ENCODE data around the gene MARCO.

Gene MARCO

GRCh38 chr2:118980573-118980972 is 38.6 kb downstream of the MARCO start:
- Histone ChIP-seq H3K27ac (no peak overlapping the region), H3K4me3 (ENCODE audit: low read depth, low read length) (no peak overlapping the region), H3K36me3 (replicated peaks) (no peaks in the 10 kb centered on the region), H3K27me3 (replicated peaks) (no peaks in the 10 kb centered on the region)
- no peak for TF ChIP-seq CTCF (IDR thresholded peaks at IDR 0.05; ENCODE audit: low read depth, low read length, missing control alignments)
- DNase-seq: no peak
- in situ Hi-C loops (cut with HindIII; ENCODE audit: low pct_ligation_motif_present, low sequenced_read_pairs): no loop called here

GRCh38 chr2:118981632-118982031 is 39.6 kb downstream of the MARCO start:
- in situ Hi-C loops (cut with HindIII; ENCODE audit: low pct_ligation_motif_present, low sequenced_read_pairs): no loop called here
- no peaks in the 10 kb centered on the region for H3K27me3 ChIP-seq (replicated peaks)
- no peak overlapping the region for H3K4me3 ChIP-seq (ENCODE audit: low read depth, low read length)
- H3K27ac ChIP-seq: no peak overlapping the region
- H3K36me3 ChIP-seq (replicated peaks): no peaks in the 10 kb centered on the region
- DNase-seq: no peak
- no peak for TF ChIP-seq CTCF (IDR thresholded peaks at IDR 0.05; ENCODE audit: low read depth, low read length, missing control alignments)

- in situ Hi-C loops (cut with HindIII; ENCODE audit: low pct_ligation_motif_present, low sequenced_read_pairs): no loop called here
- no peak overlapping the region for H3K27ac ChIP-seq
- no peak overlapping the region for H3K4me3 ChIP-seq (ENCODE audit: low read depth, low read length)
- TF ChIP-seq CTCF (IDR thresholded peaks at IDR 0.05; ENCODE audit: low read depth, low read length, missing control alignments): no peak
- H3K27me3 ChIP-seq (replicated peaks): no peaks in the 10 kb centered on the region
- no peaks in the 10 kb centered on the region for H3K36me3 ChIP-seq (replicated peaks)
- DNase-seq: no peak
These were observed 40.0 kb downstream of the MARCO start for GRCh38 chr2:118982039-118982438.

- TF ChIP-seq CTCF (IDR thresholded peaks at IDR 0.05; ENCODE audit: low read depth, low read length, missing control alignments): no peak
- in situ Hi-C loops (cut with HindIII; ENCODE audit: low pct_ligation_motif_present, low sequenced_read_pairs): no loop called here
- no peak overlapping the region for H3K4me3 ChIP-seq (ENCODE audit: low read depth, low read length)
- H3K27me3 ChIP-seq (replicated peaks): no peaks in the 10 kb centered on the region
- DNase-seq: no peak
- no peaks in the 10 kb centered on the region for H3K36me3 ChIP-seq (replicated peaks)
- H3K27ac ChIP-seq: no peak overlapping the region
These were observed 41.1 kb downstream of the MARCO start for GRCh38 chr2:118983133-118983532.

GRCh38 chr2:118983915-118984314 is 41.9 kb downstream of the MARCO start:
- in situ Hi-C loops (cut with HindIII; ENCODE audit: low pct_ligation_motif_present, low sequenced_read_pairs): no loop called here
- Histone ChIP-seq H3K36me3 (replicated peaks) (no peaks in the 10 kb centered on the region), H3K4me3 (ENCODE audit: low read depth, low read length) (no peak overlapping the region), H3K27me3 (replicated peaks) (no peaks in the 10 kb centered on the region), H3K27ac (no peak overlapping the region)
- no peak for TF ChIP-seq CTCF (IDR thresholded peaks at IDR 0.05; ENCODE audit: low read depth, low read length, missing control alignments)
- no peak for DNase-seq

- TF ChIP-seq CTCF (IDR thresholded peaks at IDR 0.05; ENCODE audit: low read depth, low read length, missing control alignments): no peak
- H3K27me3 ChIP-seq (replicated peaks): no peaks in the 10 kb centered on the region
- no peak overlapping the region for H3K27ac ChIP-seq
- no peaks in the 10 kb centered on the region for H3K36me3 ChIP-seq (replicated peaks)
- in situ Hi-C loops (cut with HindIII; ENCODE audit: low pct_ligation_motif_present, low sequenced_read_pairs): no loop called here
- H3K4me3 ChIP-seq (ENCODE audit: low read depth, low read length): no peak overlapping the region
- no peak for DNase-seq
These were observed 44.7 kb downstream of the MARCO start for GRCh38 chr2:118986738-118987137.

Data from brain microvascular endothelial cell (primary cell).